ENCODE measurements around the gene RAP1GAP.

The RAP1GAP gene

DNA sequence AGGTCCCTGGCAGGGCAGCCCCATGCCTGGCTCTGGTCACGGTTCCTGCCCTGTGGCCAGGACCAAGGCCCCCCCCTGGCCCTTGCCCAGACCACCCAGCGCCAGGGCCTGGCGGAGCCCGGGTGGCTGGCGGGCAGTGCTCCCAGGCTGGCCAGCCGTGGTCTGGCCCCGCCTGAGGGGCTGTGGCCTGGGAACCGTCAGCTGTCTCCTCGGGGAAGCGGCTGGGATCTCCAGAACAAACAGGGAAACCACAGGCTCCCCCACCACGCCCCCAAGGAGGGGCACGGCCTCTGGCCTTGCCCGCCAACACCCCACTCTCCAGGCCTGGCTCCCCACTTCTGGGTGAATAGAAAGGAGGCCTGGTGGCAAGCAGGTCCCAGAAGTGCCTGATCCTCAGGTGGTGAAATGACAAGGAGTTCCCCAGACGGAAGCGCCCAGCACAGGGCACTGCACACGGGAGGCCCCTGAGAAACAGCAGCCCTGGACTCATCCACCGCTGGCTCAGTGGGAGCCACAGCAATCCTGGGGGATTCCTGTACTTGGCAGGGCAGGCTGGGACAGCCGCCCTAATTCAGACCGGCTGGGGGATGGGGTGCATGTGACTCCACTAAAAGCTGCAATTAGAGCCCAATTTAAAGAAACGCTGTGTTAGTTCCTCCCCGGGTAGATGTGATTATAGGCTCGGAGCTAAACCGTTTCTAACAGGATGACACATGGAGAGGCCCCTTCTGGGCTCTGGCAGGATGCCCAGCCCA lies 78.9 kb downstream of the RAP1GAP start:
- no peak for DNase-seq

DNA sequence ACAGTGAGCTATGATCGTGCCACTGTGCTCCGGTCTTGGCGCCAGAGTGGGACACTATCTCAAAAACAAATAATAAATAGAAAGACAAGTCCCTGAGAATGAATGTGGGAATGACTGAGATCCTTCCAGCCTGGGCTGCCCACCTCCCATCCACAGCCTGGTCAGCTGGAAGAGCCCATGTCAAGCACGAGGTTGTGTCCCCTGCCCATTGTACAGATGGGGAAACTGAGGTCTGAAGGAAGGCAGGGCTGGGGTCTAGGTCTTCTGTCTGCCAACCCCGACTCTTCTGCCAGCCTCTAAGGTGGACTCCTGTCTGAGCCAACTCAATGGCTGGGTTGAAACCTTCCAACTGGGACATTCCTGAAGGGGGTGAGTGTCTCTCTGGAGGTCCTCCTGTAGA lies 79.5 kb downstream of the RAP1GAP start:
- no peak for DNase-seq

DNA sequence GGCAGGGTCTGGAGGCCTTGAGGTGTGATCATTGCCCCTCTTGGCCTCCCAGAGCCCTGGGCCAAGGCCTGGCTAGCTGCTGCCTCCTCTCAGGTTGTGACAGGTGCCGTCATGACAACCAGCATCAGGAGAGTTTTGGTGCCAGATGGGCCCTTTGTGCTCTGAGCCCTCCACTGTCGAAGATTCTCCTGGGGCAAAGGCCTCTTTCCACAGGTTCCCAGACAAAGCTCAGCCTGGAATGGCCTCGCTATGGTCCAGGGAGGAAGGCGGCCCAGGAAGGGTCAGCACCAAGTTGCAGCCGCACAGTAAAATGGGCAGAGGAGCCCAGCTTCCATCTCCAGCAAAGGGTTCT lies 81.6 kb downstream of the RAP1GAP start:
- DNase-seq, result no peak

DNA sequence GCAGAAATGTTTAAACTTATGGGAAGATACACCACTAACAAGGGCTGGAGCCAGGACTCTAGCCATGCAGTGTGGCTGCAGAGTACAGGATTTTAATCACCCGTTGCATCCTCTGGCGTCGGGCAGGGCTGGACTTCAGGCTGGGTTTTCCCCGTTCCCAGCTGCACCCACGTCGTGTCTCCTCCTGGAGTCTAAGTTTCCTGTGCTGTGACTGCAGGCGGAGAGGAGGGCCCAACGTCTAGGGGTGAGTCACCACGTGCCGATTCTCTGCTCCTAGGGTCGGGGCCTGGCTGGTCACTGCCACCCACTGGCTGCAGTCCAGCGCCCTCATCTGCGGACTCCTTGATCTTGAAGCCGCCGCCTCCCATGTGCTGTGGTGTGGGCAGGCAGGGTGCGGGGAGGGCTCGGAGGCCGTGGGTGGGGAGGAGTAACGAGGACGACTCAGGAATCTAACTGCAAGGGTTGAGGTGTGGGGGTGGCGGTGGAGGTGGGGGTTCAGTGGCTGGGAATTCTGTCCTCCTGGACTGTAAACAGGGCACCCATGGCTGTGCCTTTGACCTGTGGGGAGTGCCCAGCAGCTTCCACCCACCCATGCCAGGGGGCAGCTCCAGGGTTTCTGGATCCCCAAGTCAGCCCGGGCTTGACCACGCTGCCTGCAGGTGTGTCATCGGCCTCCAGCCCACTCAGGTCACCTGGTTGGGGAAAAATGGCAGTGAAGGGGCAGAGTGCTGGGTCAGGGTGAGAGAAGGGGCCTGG lies 82.1 kb downstream of the RAP1GAP start:
- DNase-seq, result peak; percentile 75

DNA sequence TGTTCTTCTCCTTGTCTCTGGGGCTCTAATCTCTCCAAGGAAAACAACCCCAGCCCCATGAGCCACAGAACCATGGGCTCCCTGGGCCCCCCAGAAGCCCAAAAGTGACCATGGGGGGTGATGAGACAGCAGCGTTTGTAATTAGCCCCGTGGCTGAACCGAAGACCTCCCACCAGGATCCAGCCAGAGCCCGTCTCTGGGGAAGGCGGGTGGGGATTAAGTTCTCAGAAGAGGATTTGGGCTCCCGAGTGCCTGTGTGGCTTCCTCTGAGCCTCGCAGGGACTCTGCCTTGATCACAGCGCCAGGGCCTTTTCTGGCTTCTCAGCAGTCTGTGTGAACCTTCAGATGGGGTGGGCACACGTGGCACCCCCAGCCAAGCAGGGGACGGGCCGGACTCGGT lies 82.9 kb downstream of the RAP1GAP start:
- DNase-seq, result no peak

DNA sequence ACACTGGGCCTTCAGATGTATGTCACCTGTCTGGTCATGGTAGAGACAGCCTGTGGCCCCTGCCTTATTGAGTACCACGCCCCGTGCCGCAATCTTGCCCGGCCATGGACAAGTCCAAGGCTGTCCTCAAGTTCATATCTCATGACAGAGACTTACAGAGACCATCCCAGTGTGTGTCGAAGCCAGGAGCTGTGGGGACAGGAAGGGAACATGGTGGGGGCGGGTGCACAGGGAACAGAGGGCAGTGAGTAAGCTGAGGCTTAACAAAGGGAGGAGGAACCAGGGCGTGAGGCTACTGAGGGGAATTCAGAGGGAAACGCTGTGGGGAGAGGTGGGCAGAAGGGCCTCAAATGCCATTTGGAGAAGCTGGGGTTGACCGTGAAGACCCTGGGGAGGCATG lies 84.1 kb downstream of the RAP1GAP start:
- DNase-seq, result no peak

DNA sequence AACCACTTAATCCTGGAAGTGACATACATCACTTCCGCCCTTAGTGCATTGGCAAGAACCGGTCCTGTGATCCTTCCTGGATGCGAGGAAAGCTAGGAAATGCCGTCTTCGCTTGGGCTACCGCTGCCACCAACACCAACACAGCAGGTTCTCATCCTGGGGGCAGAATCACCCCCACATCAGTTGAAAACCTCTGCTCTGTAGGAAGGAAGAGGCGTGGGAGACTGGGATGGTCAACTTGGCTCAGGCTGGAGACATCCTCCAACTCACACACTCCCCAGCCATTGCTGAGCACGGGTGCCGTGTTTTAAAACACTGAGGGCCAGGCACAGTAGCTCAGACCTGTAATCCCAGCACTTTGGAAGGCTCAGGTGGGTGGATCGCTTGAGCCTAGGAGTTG lies 85.1 kb downstream of the RAP1GAP start:
- no peak for DNase-seq

DNA sequence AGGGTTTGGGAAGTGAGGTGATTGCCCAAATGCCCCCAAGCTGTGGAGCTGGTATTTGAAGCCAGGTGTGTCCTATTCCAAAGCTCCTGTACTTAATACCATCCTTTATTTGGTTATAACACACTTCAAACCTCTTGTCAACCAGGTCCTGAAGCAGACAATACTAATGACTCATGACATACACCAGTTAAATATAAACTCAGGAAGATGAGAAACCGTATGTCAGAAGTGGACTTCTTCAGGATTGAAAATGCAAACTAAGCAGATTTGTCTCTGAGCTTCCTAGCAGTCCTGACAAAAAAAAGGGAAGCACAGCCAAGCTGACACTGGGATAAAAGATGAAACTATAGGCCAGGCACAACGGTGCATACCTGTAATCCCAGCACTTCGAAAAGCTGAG lies 89.4 kb downstream of the RAP1GAP start:
- no peak for DNase-seq

DNA sequence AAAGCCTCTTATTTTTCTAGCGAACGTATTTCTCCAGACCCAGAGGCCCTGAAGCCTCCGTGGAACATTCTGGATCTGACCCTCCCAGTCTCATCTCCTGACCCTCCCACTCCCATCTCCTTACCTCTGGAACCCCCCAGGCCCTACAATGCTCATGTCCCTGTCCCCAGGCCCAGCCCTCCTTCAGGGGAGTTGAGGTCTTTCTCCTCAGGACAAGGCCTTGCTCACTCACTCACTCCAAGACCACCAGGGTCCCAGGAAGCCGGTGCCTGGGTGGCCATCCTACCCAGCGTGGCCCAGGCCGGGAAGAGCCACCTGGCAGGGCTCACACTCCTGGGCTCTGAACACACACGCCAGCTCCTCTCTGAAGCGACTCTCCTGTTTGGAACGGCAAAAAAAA lies 91.2 kb downstream of the RAP1GAP start:
- DNase-seq, result no peak

DNA sequence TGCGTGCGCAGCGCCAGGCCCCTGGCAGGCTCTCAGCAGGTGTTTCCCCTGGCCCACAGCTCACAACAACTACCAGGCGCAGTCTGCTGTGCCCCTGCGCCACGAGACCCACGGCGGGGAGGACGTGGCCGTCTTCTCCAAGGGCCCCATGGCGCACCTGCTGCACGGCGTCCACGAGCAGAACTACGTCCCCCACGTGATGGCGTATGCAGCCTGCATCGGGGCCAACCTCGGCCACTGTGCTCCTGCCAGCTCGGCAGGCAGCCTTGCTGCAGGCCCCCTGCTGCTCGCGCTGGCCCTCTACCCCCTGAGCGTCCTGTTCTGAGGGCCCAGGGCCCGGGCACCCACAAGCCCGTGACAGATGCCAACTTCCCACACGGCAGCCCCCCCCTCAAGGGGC lies 91.8 kb downstream of the RAP1GAP start:
- no peak for DNase-seq

DNA sequence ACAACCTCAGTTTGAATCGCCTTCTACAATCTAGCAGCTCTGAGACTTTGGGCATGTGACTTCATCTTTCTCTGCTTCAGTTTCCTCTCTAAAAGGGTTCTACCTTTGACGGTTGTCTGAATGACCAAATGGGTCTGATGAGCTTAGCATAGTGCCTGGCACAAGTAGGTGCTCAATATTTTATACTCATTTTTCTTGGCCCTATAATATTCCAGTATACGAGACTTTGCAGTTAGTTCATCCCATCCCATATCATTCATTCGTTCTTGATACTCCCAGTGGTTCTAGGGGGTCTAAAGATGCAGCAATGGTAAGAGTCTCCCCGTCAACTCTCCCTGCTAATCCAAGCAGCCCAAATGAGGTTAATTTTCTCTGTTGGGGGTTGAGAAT lies 92.4 kb downstream of the RAP1GAP start:
- DNase-seq, result no peak

DNA sequence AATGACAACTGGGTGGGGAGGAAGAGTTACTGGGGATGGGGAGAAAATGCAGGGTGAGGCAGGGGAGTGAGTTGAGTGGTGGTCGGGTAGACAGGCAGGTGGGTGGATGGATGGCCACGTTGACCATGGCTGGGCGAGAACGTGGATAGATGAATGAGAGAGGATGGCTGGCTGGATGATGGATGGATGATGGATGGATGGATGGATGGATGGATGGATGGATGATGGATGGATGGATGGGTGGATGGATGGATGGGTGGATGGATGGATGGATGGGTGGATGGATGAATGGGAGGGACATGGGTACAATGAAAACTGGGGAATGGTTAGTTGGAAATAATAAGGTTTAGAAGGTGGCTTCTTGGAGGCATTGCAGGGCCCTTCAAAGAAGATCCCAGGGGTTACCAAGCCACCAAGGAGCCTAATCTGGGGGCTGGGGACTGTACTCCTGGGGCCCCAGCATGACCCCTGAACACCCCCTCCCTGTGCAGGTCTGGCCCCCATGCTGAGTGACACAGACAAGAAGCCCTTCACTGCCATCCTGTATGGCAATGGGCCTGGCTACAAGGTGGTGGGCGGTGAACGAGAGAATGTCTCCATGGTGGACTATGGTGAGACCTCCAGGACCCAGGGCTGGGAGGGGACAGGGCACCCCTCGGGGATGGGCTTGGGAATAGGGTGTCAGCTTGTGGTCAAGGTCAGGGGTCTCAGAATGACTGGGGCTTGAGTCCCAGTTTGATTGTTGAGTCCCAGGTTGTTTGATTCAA lies 92.9 kb downstream of the RAP1GAP start:
- DNase-seq, result no peak

DNA sequence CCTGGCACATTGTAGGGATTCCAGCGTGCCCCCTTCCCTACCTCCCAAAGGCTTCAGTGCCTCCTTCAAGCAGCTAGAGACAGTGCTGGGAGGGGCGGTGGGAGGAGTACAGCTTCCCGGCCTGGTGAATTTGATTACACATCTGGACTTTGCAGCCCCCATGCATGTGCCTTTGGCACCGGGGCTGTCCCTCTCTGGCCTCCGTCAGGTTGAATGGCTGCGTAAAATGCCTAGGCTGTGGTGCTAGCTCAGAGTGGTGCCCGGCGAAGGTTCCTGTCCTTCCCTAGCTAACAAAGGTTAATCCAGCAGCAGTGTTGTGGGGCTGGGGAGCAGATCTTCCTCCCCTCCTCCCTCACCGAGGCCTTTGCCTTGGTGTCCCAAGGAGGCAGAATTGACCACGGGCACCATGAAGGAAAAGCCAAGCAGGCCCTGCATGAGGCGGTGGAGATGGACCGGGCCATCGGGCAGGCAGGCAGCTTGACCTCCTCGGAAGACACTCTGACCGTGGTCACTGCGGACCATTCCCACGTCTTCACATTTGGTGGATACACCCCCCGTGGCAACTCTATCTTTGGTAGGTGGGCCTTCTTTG lies 93.7 kb downstream of the RAP1GAP start:
- no peak for DNase-seq

DNA sequence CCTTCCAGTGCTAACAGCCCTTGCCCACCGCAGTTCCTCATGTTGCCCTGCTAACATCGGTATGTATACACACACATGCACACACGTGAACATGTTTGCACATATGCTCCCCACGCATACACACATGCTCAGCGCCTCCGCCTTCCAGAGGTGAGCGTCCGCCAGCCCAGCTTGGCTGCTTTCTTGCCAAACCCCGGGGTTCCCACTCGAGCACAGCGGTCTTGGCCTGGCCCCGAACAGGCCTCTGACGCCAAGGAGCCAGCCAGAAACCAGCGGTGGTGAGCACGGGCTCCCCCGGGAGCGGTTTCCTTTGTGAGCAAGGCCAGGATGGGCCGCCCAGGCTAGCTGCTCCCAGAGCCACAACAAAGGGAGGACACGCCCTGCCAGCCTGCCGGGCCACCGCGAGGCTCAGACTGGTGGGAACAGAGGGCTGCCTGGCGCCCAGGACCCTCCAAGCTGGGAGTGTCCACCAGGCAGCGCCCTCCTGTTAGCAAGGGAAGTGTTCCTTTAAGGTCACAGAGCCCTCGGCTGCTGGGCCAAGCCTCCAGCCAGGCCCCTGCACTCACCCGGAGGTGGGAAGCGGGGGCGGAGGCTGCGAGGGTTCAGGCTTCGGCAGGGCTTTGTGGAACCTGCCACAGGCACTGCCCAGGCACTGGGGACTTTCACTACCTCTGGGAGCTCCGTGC lies 94.5 kb downstream of the RAP1GAP start:
- DNase-seq, result peak; percentile 17

DNA sequence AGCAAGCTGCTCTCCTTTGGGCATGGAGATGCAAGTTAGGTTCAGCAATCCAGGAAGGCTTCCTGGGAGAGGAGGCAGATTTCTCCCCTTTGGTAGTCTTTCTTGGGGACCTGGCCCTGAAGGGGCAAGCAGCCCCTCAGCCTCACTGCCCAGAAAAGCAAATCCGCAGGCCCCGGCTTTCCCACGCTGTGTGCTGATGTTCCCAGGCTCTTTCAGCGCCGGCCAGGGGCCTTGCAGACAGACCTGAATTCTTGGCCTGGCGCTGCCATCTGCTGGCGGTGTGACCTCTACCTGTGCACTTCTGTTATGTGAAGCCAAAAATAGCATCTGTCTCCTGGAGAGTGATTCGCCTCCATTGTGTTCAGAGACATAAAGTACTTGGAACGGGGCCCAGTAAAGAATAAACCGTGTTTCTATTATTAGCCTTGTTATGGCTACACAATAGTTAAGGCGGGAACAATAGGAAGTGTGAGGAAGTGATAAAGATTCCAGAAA lies 95.1 kb downstream of the RAP1GAP start:
- peak; percentile 73 for DNase-seq

DNA sequence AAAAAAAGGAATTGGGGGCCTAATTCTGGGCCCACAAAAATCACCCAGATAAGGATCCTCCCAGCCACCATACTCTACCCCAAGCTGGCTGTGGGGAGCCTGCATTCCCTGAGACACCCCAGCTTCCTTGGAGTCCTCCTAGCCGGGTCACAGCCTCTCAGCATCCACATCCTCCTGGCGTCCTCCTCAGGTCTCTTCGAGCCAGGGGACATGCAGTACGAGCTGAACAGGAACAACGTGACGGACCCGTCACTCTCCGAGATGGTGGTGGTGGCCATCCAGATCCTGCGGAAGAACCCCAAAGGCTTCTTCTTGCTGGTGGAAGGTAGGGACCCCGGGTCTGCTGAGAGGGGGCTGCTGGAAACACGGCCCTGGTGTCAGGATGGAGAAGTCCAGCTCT lies 95.7 kb downstream of the RAP1GAP start:
- no peak for DNase-seq

DNA sequence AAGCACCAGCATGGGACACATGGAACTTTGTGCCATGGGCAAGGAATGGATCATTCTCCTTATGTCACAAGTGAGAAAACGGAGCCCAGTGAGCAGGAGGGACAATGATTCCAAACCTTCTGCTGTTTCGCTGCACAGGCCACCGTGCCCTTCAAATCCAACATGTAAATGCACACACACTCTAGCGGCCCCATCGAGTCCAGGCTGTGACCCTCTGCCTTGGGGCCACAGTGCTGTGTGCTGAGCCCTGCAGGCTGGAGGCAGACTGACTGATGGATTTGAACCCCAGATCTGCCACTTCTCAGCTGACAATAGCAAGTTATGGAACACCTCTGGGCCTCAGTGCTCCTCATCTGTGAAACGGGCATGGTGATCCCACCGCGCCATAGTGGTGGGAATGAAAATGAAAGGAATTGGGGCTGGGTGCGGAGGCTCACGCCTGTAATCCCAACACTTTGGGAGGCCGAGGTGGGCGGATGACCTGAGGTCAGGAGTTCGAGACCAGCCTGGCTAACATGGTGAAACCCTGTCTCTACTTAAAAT lies 96.4 kb downstream of the RAP1GAP start:
- DNase-seq, result no peak

DNA sequence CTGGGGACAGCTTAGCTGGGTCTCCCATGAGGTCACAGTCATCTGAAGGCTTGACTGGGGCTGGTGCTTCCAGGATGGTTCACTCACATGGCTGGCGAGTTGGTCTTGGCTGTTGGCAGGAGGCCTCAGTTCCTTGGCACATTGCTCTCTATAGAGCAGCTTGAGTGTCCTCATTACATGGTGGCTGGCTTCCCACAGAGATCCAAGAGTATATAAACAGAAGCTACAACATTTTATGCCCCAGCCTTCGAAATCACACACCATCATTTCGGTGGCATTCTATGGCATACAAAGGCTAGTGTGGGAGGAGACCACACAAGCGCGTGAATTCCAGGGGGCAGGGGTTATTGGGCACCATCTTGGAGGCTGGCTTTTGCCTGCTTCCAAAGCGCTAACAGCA lies 96.9 kb downstream of the RAP1GAP start:
- DNase-seq, result no peak

DNA sequence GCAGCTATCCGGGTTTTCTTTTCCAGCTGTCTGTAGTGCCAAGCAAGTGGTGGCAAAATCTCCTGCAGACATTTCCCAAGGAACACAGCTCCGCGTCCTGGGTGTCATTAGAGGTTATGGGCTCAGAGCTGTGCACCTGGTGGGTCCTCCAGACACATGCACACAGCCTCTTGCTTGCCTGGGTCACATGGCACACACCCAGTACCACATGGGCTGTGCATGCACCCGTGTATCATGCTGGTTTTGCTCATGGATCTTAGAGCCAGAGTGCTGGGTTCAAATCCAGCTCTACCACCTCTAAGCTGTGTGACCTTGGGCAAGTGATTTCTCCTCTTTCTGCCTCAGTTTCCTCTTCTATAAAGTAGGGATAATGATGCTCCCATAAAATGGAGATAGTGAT lies 98.3 kb downstream of the RAP1GAP start:
- DNase-seq, result no peak

DNA sequence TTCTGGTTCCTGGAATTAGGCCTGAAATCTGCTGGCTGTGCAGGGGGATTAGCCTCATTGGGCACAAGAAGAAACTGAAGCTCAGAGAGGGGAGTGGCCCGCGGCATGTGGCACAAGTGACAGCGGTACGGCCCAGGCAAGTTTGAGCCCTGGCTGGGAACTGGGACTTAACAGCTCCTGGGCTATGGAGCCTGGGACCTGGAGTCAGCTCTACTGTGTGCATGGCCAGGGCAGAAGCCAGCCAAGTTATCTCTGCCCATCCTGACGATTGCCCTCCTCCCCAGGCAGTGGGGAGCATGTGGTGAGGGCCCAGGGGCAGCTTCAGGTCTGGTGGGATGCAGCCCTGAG lies 98.7 kb downstream of the RAP1GAP start:
- DNase-seq, result no peak

DNA sequence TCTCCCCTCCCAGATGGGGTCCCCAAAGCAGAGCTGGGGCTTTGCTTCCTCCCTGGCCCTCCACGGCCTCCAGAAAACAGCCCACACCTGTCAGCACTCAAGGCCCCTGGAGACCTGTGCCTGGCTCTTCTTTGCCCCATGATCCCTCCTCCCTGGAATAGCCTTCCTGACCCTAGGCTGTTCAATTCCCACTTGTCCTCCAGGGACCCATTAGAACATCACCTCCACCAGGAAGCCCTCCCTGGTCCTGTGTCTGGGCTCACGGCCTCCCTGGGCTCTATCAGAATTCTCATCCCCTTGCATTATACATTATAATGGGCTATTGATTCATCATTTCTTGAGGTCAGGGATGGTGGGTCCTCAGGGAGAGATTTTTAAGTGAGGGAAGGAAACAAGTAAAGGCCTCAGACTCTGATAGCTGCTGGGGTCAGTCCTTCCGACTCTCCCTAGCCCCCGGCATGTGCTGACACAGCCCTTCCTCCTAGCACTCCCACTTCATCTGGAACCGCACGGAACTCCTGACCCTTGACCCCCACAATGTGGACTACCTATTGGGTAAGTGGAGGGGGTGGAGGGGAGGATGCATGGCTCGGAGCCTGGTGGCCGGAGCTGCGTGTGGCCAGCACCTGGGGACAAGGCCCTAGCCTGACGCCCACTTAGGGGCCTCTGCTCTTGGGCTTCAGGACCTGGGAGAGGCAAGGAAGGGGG lies 99.2 kb downstream of the RAP1GAP start:
- no peak for DNase-seq
